Pancreas (tissue), 10 donors: ENCODE measurements around the gene HPS5. TPM values are rescaled to one million over a fixed set of nuclear protein-coding genes. Genes with fewer than 3 reads are reported as not detected.

Source experiments
- ATAC-seq, 4 donors: fragments of 200-7000 bp; cut with Tn5 transposase; one replicate each; pipeline versions ENCODE4 v1.8.0 to v1.9.1; 2020; ENCODE audit warnings: mild to moderate bottlenecking in 4 of 4, moderate library complexity in 4 of 4
- DNase-seq, 6 donors: peaks; one replicate each; pipeline ENCODE4 v3.0.0-alpha.2; 2020
- FAIRE-seq: peaks from 2 replicates; lab custom pipeline; 2012; peaks lifted over from hg19 to GRCh38; lab: Jason Lieb, UNC
- H3K27ac ChIP-seq, 4 donors: fragments of 200-600 bp; sonication (generic); 1 replicate in 3 of 4; 2 replicates in 1 of 4; pipeline versions ENCODE4 v1.5.0 to v1.8.0; 2020
- H3K27me3 ChIP-seq, 4 donors: fragments of 200-600 bp; one replicate each; pipeline ENCODE4 v1.8.0; 2021
- H3K36me3 ChIP-seq, 3 donors: fragments of 200-600 bp; sonication (generic) in 1 of 3; one replicate each; pipeline versions ENCODE4 v1.5.0 to v1.8.0; 2020 to 2021
- H3K4me1 ChIP-seq, 3 donors: fragments of 200-600 bp; one replicate each; pipeline ENCODE4 v1.8.0; 2021
- H3K4me3 ChIP-seq, 4 donors: fragments of 200-600 bp; sonication (generic) in 2 of 4; one replicate each; pipeline versions ENCODE4 v1.5.0 to v1.8.0; 2020 to 2021
- H3K9me3 ChIP-seq, 4 donors: fragments of 200-600 bp; one replicate each; pipeline ENCODE4 v1.8.0; 2021
- CTCF ChIP-seq, 4 donors: fragments of 200-600 bp; sonication (generic) in 3 of 4; IDR thresholded peaks; one replicate each; pipeline versions ENCODE4 v1.5.0 to v1.8.0; 2021; ENCODE audit warnings: antibody characterized with exemption in 4 of 4
- WGBS, 2 donors: extraction: QIAGEN DNeasy Blood & Tissue Kit; methylation state at CpG; one replicate each; pipeline ENCODE4 v1.1.7; 2013; 5-methylcytosine and 5-hydroxymethylcytosine counted together
- intact Hi-C, 3 donors: fragments of 100-400 bp; cut with DNase I; formaldehyde crosslinking; loops; one replicate each; pipeline versions ENCODE4 v1.11.1 to v1.14.2; 2022
- polyA plus RNA-seq, 2 donors: library from polyadenylated mRNA; stranded (reverse); fragments of 200-250 nt; gene quantifications; one replicate each; pipeline ENCODE4 v1.2.3, GENCODE V29; 2013
- total RNA-seq, 6 donors: library from RNA; stranded (reverse); fragmentation: NEBNext Ultra II Directional in 4 of 6; extraction: Animal tissue kit (Norgen Biotek cat#: 25700) in 4 of 6; gene quantifications; one replicate each; pipeline versions ENCODE4 v1.2.1 to v1.2.4, GENCODE V29; 2021 to 2023
- donor health status: healthy with polysubstance abuse.
- donor health status: DM: no; HTN: no; CAD: no; lungs with moderate emphysema.
- donor health status: DM: no; HTN: no; CAD: no.
- donor health status: control.
- donor health status: control.
- donor health status: Bipolar disorder and iron deficiency.
- donor health status: DM: yes; HTN: yes; CAD: no.
- donor health status: DM: no; HTN: no; CAD: no.
- donor health status: DM: no; HTN: no; CAD: no.
- donor health status: DM: yes; HTN: yes; CAD: no.

Gene HPS5
- total and polyA plus RNA-seq, 8 donors = 3.4 to 9.7 (median 6.7) TPM

- H3K4me1 ChIP-seq = no peaks in the 10 kb centered on the region
- 96 to 97% methylated on average over 3 of the region's 3 CpGs for WGBS, 2 donors
- intact Hi-C loops = no loop called here
- no peak for ATAC-seq
- H3K36me3 ChIP-seq = peaks cover 11 to 51% (median 12%) of the 10 kb centered on the region in 3 donors
- H3K9me3 ChIP-seq = no peaks in the 10 kb centered on the region
- no peaks in the 10 kb centered on the region for H3K27me3 ChIP-seq
- H3K27ac ChIP-seq = no peak overlapping the region
- no peak for DNase-seq
- no peak for FAIRE-seq
- H3K4me3 ChIP-seq = no peak overlapping the region
- no peak for TF ChIP-seq CTCF (IDR thresholded peaks at IDR 0.05)
Observed at GRCh38 chr11:18367431-18367830, 45.5 kb upstream of the HPS5 start.

GRCh38 chr11:18366286-18366685 is 44.3 kb upstream of the HPS5 start:
- FAIRE-seq (no peak), ATAC-seq (no peak), DNase-seq (no peak)
- 94 to 95% methylated on average over 4 of the region's 4 CpGs for WGBS, 2 donors
- H3K27ac ChIP-seq = no peak overlapping the region
- no peaks in the 10 kb centered on the region for H3K4me1 ChIP-seq
- peaks cover 11 to 61% (median 21%) of the 10 kb centered on the region in 3 donors for H3K36me3 ChIP-seq
- no peaks in the 10 kb centered on the region for H3K27me3 ChIP-seq
- TF ChIP-seq CTCF (IDR thresholded peaks at IDR 0.05) = no peak
- H3K4me3 ChIP-seq = no peak overlapping the region
- intact Hi-C loops = no loop called here
- H3K9me3 ChIP-seq = no peaks in the 10 kb centered on the region

GRCh38 chr11:18365741-18366140 is 43.8 kb upstream of the HPS5 start:
- no peak for DNase-seq
- Histone ChIP-seq H3K27ac (no peak overlapping the region), H3K36me3 (peaks cover 11 to 63% (median 27%) of the 10 kb centered on the region in 3 donors), H3K4me1 (no peaks in the 10 kb centered on the region), H3K4me3 (no peak overlapping the region), H3K9me3 (no peaks in the 10 kb centered on the region), H3K27me3 (no peaks in the 10 kb centered on the region)
- WGBS, 2 donors = 95 to 96% methylated on average over 4 of the region's 4 CpGs
- ATAC-seq = no peak
- FAIRE-seq = no peak
- intact Hi-C loops = no loop called here
- TF ChIP-seq CTCF (IDR thresholded peaks at IDR 0.05) = no peak

- DNase-seq (no peak), FAIRE-seq (no peak), ATAC-seq (no peak)
- intact Hi-C loops = no loop called here
- WGBS, 2 donors = 91 to 93% methylated on average over 4 of the region's 4 CpGs
- H3K36me3 ChIP-seq = peaks cover 11 to 73% (median 33%) of the 10 kb centered on the region in 3 donors
- H3K4me3 ChIP-seq = no peak overlapping the region
- no peak overlapping the region for H3K27ac ChIP-seq
- H3K27me3 ChIP-seq = no peaks in the 10 kb centered on the region
- no peaks in the 10 kb centered on the region for H3K4me1 ChIP-seq
- no peak for TF ChIP-seq CTCF (IDR thresholded peaks at IDR 0.05)
- no peaks in the 10 kb centered on the region for H3K9me3 ChIP-seq
Observed at GRCh38 chr11:18364495-18365073, 42.6 kb upstream of the HPS5 start.

- no peak for TF ChIP-seq CTCF (IDR thresholded peaks at IDR 0.05)
- ATAC-seq (no peak), DNase-seq (no peak), FAIRE-seq (no peak)
- intact Hi-C loops = no loop called here
- no peaks in the 10 kb centered on the region for H3K4me1 ChIP-seq
- H3K36me3 ChIP-seq = peaks cover 11 to 87% (median 51%) of the 10 kb centered on the region in 3 donors
- 96 to 97% methylated on average over 5 of the region's 5 CpGs for WGBS, 2 donors
- no peaks in the 10 kb centered on the region for H3K9me3 ChIP-seq
- H3K27me3 ChIP-seq = no peaks in the 10 kb centered on the region
- H3K27ac ChIP-seq = no peak overlapping the region
- H3K4me3 ChIP-seq = no peak overlapping the region
Observed at GRCh38 chr11:18361154-18361553, 39.2 kb upstream of the HPS5 start.
